WI38 (cell line): ENCODE data around the gene PDLIM7.

Experiments used
- H3K4me3 ChIP-seq: 2 replicates; pipeline ENCODE4 v1.5.1; 2011; ENCODE audit warnings: low read depth, mild to moderate bottlenecking, control low read depth, low read length
- TF ChIP-seq, protein P1 (sequence below): IDR thresholded peaks from 2 replicates; pipeline ENCODE4 v1.5.1; 2012; ENCODE audit warnings: low read depth, mild to moderate bottlenecking, control low read depth, low read length

PDLIM7 gene

DNA sequence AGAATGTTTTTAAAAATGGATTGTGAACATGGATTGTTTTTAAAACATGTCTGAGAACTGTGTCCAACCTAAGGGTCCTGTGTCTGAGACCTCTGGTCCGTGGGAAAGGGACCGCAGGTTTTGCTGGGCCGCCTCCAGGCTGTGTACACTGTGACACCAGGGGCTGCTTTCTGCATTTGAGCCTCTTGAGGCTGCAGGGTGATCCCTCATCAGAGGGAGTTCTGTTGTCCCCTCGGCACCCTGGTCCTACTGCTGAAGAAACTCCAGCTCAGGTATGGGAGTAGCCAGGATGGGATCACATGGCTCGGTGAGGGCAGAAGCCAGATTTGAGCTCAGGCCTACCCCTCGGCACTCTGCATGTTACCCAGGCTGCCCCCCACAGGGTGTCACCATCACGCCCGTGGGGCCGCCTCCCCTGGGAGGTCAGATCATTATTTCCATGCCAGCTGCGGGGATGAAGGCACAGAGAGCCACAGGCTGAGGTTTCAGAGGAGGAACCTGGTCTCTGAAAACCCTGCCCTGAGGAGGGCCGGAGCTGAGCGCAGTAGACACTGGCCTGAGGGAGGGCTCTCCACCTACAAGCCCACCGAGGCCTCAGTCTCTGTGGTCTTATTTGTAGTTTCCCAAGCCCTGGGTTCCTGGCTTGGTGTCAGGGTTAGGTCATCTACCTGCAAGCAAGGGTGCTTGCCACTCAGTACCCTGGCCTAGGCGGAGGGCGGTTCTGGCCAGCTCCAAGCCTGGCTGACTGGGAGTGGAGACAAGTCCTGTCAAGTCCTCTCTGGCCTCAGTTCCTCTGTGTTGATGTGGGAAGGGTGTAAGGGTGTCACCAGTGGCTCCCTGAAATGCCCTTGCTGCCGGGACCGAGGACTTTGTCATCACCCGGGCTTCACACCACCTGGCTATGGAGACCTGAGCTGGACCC, 48.0 kb downstream of the PDLIM7 start:
- TF ChIP-seq, protein P1, sequence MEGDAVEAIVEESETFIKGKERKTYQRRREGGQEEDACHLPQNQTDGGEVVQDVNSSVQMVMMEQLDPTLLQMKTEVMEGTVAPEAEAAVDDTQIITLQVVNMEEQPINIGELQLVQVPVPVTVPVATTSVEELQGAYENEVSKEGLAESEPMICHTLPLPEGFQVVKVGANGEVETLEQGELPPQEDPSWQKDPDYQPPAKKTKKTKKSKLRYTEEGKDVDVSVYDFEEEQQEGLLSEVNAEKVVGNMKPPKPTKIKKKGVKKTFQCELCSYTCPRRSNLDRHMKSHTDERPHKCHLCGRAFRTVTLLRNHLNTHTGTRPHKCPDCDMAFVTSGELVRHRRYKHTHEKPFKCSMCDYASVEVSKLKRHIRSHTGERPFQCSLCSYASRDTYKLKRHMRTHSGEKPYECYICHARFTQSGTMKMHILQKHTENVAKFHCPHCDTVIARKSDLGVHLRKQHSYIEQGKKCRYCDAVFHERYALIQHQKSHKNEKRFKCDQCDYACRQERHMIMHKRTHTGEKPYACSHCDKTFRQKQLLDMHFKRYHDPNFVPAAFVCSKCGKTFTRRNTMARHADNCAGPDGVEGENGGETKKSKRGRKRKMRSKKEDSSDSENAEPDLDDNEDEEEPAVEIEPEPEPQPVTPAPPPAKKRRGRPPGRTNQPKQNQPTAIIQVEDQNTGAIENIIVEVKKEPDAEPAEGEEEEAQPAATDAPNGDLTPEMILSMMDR: no peak
- no peak overlapping the region for H3K4me3 ChIP-seq

DNA sequence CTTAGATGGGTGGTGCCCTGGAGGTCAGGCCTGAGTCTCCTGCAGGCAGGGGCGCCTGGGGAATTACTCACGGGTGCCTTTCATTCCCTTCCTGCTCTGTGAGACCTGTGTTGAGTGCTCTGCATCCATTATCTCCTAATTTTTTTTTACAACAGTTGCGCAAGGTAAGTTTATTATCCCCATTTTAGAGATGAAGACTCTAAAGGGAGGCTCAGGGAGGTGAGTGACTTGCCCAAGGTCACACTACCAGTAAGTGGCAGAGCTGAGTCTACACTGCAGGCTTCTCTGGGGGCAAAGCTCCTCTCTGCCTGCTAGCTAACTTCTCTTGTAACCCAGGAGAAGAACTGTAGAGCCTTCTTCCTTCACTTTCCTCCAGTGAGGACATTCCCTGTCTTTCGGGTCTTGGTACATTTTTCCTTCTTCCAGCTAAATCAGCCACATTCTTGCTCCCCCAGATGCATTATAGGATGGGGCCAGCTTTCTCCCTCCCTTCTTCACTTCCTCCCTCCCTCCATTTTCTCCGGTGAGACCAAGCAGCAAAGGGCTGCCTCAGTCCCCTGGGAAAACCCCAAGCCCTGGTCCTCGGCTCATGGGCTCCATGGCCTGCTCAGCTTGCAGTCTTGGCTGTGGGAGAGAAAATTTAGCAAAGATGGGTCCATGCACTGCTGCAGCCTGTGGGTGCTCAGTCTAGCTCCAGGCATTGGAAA, 49.0 kb downstream of the PDLIM7 start:
- TF ChIP-seq, protein P1: no peak
- H3K4me3 ChIP-seq: no peak overlapping the region

DNA sequence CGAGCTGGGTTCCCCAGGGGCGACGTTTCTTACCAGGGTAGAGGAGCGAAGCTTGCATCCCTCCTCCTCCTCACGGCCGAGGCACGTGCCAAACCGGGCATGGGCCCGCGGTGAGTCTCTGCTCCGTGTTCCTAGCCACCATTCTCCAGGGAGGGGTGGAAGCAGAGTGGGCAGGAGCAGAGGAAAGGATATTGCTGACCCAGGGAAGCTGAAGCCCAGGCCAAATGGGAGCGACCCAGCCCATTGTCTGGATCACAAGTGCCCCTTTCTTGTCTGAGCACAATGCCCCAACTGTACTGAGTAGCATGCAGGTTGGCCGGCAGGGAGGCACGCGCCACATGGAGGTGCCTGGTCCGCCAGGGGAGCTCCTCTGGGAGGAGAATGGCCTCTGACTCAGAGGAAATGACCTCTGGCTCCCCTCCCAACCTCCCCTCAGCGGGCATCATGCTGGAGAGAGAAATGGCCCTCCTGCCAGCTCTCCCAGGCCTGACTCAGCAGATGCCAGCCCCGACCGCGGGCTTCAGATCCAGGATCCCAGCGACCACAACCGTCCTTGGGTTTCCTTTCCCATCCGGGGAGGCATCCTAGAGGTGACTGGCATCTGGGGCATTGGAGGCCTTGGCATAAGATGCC, 49.7 kb downstream of the PDLIM7 start:
- TF ChIP-seq, protein P1: no peak
- peak overlapping the region; percentile 65 for H3K4me3 ChIP-seq

DNA sequence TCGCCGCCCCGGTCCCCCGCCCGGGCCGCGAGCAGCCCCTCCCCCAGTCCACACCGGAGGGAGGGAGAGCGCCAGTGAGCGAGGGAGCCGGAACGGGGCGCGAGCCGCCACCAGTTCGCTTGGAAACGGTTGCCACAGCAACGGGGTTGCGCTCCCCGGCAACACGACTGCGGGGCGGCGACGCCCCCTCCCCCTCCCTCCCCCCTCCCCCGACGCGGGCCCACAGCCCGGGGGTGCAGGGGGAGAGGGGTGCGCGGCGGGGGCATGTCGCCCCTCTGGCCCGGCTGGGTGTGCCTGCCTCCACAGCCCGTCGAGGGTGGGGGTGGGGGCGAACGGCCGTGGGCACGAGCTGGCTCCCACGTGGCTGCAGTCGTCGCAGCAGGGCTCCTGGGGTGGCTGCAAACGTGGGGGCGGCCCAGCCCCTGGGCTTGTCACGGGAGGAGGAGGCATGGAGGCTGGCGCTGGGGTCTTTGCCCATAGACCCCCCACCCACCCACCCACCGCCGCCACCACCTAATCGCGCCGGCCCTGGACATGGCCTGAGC, 50.3 kb downstream of the PDLIM7 start:
- peak overlapping the region; percentile 65 for H3K4me3 ChIP-seq
- TF ChIP-seq, protein P1: no peak

DNA sequence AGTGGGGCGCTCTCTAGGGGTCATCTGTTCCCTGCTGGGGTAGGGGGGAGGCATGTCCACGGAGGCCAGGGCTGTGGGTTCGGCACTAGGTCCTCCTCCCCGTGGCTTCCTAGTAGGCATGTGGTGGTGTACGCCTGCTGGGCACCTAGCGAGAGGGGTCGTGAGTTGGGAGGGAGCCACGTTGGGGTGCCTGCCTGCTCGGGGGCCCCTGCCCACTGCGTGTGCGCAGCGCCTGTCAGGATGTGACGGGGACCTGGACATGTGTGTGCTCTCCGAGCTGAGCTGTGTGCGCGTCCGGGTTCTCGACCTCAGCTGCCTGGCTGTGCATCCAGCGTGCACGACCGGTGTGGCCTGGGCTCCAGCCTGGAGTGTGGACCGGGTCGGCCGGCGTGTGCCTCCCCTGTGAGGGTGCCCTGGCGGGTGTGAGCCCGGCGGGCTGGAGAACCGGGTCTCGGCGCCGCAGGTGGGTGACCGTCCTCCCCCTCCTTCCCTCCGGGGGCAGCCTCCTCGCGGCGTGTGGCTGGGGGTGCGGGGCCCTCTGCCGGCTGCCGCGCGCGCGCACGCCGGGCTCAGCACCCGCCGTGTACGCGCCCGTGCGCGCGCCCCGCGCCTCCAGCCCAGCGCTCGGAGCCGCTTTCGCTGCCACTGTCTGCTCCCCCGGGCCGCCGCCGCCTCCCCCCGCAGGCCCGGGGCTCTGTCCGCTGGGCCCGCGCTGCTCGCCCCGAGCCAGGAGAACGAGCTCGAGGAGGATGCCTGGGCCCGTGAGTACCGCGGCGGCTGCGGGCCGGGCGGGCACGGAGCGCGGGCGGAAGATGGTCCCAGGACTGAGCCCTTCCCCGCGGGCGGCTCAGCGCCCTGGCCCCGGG, 51.0 kb downstream of the PDLIM7 start, which contains the start of gene PRR7:
Gene PRR7 (plus strand): TSS at position 615 of the 866 bp plus-strand sequence. CDS start 8,254 bp downstream, outside the sequence.
- TF ChIP-seq, protein P1: no peak
- peak within 1 kb of the TSS; percentile 65 for H3K4me3 ChIP-seq

DNA sequence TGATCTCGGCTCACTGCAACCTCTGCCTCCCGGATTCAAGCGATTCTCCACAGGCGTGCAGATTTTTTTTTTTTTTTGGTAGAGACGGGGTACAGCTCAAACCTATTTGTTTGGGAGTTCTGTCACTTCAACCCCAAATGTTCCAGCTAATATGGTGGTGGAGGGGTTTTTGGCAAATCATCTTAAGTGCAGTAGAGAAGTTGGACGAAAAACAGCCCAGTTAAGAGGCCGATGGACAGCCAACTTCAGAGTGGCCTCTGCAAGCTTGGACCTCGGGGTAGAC, 51.5 kb downstream of the PDLIM7 start:
- H3K4me3 ChIP-seq: peak overlapping the region; percentile 65
- TF ChIP-seq, protein P1: no peak
